Esophagus squamous epithelium (tissue), 5 donors: ENCODE data around the gene TTLL3. TPM values are rescaled to one million over a fixed set of nuclear protein-coding genes. Genes with fewer than 3 reads are reported as not detected.
A peak's percentile ranks its signal among the peaks of the same experiment; 100 is the strongest.

ENCODE experiments used
- DNase-seq: peaks from one replicate; lab custom pipeline; 2025; lab: John Stamatoyannopoulos, UW
- H3K27ac ChIP-seq, 4 donors: fragments of 200-600 bp; sonication (generic); one replicate each; pipeline ENCODE4 v1.5.1; 2016 to 2019; ENCODE audit warnings: mild to moderate bottlenecking in 1 of 4
- H3K27me3 ChIP-seq, 4 donors: fragments of 200-600 bp; sonication (generic); 1 replicate in 3 of 4; 2 replicates in 1 of 4; pipeline versions ENCODE4 v1.5.1 to v1.6.0; 2017 to 2021; ENCODE audit warnings: antibody characterized with exemption in 1 of 4
- H3K36me3 ChIP-seq, 3 donors: fragments of 200-600 bp; sonication (generic); one replicate each; pipeline ENCODE4 v1.5.1; 2016 to 2019
- H3K4me1 ChIP-seq, 3 donors: fragments of 200-600 bp; sonication (generic); one replicate each; pipeline ENCODE4 v1.5.1; 2017 to 2019
- H3K4me3 ChIP-seq, 4 donors: fragments of 200-600 bp; sonication (generic); 1 replicate in 3 of 4; 2 replicates in 1 of 4; pipeline ENCODE4 v1.5.1; 2016 to 2019; ENCODE audit warnings: mild to moderate bottlenecking in 2 of 4, moderate library complexity in 1 of 4
- H3K9me3 ChIP-seq, 3 donors: fragments of 200-600 bp; sonication (generic); one replicate each; pipeline ENCODE4 v1.5.1; 2016 to 2019
- POLR2A ChIP-seq, 4 donors: fragments of 450-650 bp; IDR thresholded peaks; one replicate each; pipeline ENCODE4 v1.6.1; 2017; ENCODE audit warnings: antibody characterized with exemption in 4 of 4, mild to moderate bottlenecking in 4 of 4, moderate library complexity in 3 of 4
- WGBS, 2 donors: methylation state at CpG; one replicate each; pipeline ENCODE4 v1.1.5; 2018; 5-methylcytosine and 5-hydroxymethylcytosine counted together
- intact Hi-C: fragments of 100-400 bp; cut with DNase I; formaldehyde crosslinking; loops from one replicate; pipeline ENCODE4 v1.15.0; 2022
- total RNA-seq, 4 donors: library from RNA; depleted of rRNA; stranded (reverse); fragments of >200 nt; gene quantifications; one replicate each; pipeline ENCODE4 v1.1.0, GENCODE V29; 2016
- TF ChIP-seq, protein P1 (sequence below), 6 experiments: fragments of 450-650 bp in 4 of 6; fragments of 200-600 bp in 2 of 6; sonication (generic) in 2 of 6; IDR thresholded peaks; one replicate each; pipeline ENCODE4 v1.5.1; 2016 to 2019; ENCODE audit warnings: antibody characterized with exemption in 6 of 6, mild to moderate bottlenecking in 4 of 6, moderate library complexity in 4 of 6
- donor health status: DM: yes; HTN: yes; CAD: no.

TTLL3 gene
- total RNA-seq, 4 donors from 2014 or later, result 7.6 to 29.2 (median 10.2) TPM

DNA sequence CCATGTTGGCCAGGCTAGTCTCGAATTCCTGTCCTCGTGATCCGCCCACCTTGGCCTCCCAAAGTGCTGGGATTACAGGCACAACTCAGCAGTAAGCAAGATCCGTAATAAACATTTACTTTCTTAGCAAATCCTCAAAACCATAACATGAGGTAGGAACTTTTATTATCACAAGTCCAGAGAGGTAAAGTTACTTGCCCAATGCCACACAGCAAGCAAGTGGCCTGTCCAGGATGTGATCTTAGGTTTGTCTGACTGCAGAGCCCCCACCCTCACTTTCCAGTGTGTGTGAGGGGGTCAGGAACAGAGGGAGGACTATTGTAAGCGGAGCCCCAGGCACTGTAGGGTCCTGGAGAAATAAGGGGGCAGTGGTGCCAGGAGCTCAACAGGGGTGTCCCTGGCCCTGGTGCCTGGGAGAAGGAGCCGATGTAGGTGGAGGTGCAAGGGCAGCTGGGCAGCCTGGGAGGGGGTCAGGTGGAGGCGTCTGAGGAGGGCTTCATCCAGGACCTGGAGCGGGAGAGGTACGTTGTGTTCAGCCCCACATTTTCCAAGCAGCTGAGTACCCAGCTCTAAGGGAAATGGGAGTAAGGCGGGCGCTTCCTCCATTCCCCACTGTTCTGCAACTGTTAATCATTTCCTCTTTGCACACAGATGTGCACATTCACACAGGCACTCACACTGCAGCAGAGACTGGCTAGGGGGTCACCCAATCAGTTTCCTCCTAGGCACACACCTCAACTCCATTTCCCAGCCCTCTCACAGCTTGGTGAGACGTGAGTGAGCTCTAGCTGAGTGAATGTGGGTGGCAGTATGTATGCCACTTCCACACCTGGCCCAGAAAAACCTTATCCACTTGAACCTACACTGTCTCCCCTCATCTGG is 27.9 kb downstream of the TTLL3 start:
- Histone ChIP-seq H3K4me3 (no peak overlapping the region), H3K36me3 (peaks cover 0 to 88% (median 14%) of the 10 kb centered on the region in 3 donors), H3K4me1 (peaks cover 0 to 9% (median 7%) of the 10 kb centered on the region in 3 donors), H3K9me3 (no peaks in the 10 kb centered on the region), H3K27me3 (no peaks in the 10 kb centered on the region), H3K27ac (no peak overlapping the region)
- TF ChIP-seq, protein P1, sequence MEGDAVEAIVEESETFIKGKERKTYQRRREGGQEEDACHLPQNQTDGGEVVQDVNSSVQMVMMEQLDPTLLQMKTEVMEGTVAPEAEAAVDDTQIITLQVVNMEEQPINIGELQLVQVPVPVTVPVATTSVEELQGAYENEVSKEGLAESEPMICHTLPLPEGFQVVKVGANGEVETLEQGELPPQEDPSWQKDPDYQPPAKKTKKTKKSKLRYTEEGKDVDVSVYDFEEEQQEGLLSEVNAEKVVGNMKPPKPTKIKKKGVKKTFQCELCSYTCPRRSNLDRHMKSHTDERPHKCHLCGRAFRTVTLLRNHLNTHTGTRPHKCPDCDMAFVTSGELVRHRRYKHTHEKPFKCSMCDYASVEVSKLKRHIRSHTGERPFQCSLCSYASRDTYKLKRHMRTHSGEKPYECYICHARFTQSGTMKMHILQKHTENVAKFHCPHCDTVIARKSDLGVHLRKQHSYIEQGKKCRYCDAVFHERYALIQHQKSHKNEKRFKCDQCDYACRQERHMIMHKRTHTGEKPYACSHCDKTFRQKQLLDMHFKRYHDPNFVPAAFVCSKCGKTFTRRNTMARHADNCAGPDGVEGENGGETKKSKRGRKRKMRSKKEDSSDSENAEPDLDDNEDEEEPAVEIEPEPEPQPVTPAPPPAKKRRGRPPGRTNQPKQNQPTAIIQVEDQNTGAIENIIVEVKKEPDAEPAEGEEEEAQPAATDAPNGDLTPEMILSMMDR (IDR thresholded peaks at IDR 0.05), result no peak
- TF ChIP-seq POLR2A (IDR thresholded peaks at IDR 0.05), result no peak
- intact Hi-C loops, result no loop called here
- WGBS, 2 donors, result 81 to 86% methylated on average over 10 of the region's 12 CpGs
- DNase-seq, result no peak

DNA sequence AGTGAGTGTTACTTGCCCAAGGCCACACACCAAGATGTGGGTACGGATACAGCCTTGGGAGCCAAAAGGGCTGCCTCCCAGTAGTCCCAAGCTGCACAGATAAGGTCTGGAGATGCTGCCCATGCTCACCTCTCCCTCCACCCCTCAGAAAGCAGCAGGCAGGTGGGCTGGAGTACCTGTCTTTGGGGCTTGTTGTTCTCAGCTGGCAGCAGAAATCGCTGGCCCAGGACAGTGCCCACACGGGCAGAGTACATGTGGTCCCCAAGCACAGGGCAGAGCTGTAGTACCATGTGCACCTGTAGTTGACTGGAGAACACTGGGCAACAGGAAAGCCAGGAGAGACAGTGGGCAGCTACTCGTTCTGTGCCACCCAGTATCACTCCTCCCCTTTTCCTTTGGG is 28.8 kb downstream of the TTLL3 start:
- TF ChIP-seq, protein P1 (IDR thresholded peaks at IDR 0.05), result no peak

DNA sequence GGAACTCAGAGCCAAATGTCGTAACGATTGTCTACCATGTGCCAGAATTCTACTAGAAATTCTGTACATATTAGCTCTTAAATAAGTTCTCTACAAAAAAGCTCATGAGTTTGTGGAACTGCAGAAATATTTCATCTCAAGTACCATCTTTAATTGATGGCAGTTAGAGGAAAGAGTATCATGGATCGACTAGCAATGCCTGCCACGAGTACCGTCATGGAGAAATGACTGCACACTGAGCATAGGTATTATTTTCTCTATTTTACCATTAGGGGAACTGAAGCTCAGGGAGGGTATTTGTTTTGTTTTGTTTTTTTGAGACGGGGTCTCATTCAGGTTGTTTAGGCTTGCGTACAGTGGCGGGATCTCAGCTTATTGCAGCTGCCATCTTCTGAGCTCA is 31.0 kb downstream of the TTLL3 start:
- intact Hi-C loops, result loop anchor here (5.0 kb wide), 1 partner anchor 91 kb away; the partner anchor contains the start of gene CRELD1
- DNase-seq, result no peak
- 81 to 82% methylated on average over 8 of the region's 8 CpGs for WGBS, 2 donors

More for the DNA sequence above, 28.8 kb downstream of the TTLL3 start:
- Histone ChIP-seq H3K27me3 (no peaks in the 10 kb centered on the region), H3K9me3 (no peaks in the 10 kb centered on the region), H3K27ac (no peak overlapping the region), H3K36me3 (peaks cover 0 to 78% (median 6%) of the 10 kb centered on the region in 3 donors), H3K4me3 (no peak overlapping the region), H3K4me1 (peaks cover 0 to 15% (median 9%) of the 10 kb centered on the region in 3 donors)
- WGBS, 2 donors, result 65 to 100% methylated on average over 1 to 2 of the region's 4 CpGs
- intact Hi-C loops, result no loop called here
- DNase-seq, result no peak

DNA sequence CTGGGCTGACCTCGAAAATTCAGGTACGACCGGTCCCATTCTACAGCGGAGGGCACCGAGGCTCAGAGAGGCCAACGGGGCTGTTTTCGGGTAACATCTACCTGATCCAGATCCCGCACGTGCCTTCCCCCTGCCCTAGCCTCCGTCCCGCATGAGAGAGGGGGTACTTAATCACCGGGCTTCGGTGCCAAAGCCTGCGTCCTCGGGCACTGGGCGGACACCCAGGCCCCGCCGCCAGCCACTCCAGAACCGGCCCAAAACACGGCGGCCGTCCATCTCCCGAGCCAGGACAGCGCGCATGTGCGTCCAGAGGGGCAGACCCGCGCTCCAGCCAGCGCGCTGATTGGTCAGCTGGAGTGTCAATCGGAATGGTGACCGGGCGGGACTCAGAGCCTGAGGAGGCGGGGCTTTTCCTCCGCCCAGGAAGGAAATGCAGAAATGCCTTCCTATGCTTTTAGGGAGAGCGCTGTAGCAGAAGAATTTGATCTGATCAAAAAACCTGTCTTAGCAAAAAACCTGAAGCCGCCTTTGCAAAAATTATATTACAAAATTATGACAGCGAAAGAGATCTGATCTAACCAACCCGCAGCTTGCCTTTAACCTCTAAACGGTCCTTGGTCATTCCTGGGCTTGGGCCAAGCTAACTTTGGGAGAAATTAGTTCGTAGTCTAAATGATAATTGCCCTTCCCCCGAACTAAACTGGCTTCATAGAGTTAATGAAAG is 33.8 kb downstream of the TTLL3 start, which contains the start of gene RPUSD3:
Gene RPUSD3 (minus strand): TSS at position 294 of the 724 bp plus-strand sequence. CDS start 18 bp downstream, at position 276.
- Histone ChIP-seq H3K4me3 (peak within 1 kb of the TSS; percentile 71 to 74 (median 72)), H3K4me1 (peaks cover 0 to 27% (median 15%) of the 10 kb centered on the region in 3 donors), H3K9me3 (no peaks in the 10 kb centered on the region), H3K27ac (peak within 1 kb of the TSS; percentile 83 to 91 (median 90)), H3K27me3 (no peaks in the 10 kb centered on the region), H3K36me3 (peaks cover 0 to 35% (median 6%) of the 10 kb centered on the region in 3 donors)
- TF ChIP-seq, protein P1 (IDR thresholded peaks at IDR 0.05), result no peak
- TF ChIP-seq POLR2A (IDR thresholded peaks at IDR 0.05), result peak in 3 of 4 donors; percentile 11 to 69 (median 50)
- DNase-seq, result peak; percentile 82
- intact Hi-C loops, result loop anchor here (5.0 kb wide), 1 partner anchor 88 kb away; the partner anchor contains the start of gene CRELD1
- WGBS, 2 donors, result 0% methylated on average over 1 to 7 of the region's 42 CpGs

More for the DNA sequence above, 31.0 kb downstream of the TTLL3 start:
- Histone ChIP-seq H3K9me3 (no peaks in the 10 kb centered on the region), H3K27me3 (no peaks in the 10 kb centered on the region), H3K27ac (no peak overlapping the region), H3K4me1 (peaks cover 0 to 27% (median 15%) of the 10 kb centered on the region in 3 donors), H3K36me3 (peaks cover 0 to 57% (median 6%) of the 10 kb centered on the region in 3 donors), H3K4me3 (no peak overlapping the region)
- no peak for TF ChIP-seq POLR2A (IDR thresholded peaks at IDR 0.05)
- TF ChIP-seq, protein P1 (IDR thresholded peaks at IDR 0.05), result no peak
